Right lobe of liver (tissue), 4 donors: ENCODE data around the gene ARMH3.

Source experiments
- POLR2A ChIP-seq: fragments of 450-650 bp; IDR thresholded peaks from one replicate; pipeline ENCODE4 v1.6.1; 2017; ENCODE audit warnings: antibody characterized with exemption, mild to moderate bottlenecking
- TF ChIP-seq, protein P1 (sequence below), 4 donors: fragments of 200-600 bp in 3 of 4; fragments of 450-650 bp in 1 of 4; IDR thresholded peaks; one replicate each; pipeline versions ENCODE4 v1.5.1 to v1.8.0; 2016 to 2022; ENCODE audit warnings: antibody characterized with exemption in 4 of 4, mild to moderate bottlenecking in 2 of 4
- donor health status: DM: no; HTN: no; CAD: no.
- donor health status: DM: no; HTN: no; CAD: no.
- donor health status: DM: no; HTN: yes; CAD: no.

DNA sequence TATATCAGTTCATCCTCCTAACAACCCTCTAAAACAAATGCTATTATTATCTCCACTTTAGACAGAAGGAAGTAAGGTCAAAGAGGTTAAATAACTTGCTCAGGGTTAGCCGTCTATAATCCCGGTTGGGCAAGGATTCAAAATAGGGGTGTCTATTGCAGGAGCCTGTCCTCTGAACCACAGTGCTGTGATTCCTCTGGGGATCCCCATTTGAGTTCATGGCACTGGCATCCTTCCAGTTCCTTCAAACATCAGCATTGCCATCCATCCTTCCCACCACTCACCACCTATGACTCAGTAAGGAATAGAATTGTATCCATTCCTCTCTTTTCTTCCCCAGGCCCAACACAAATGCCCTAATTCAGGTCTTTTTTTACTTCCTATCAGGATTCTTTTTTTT is 34.8 kb upstream of the ARMH3 start:
- TF ChIP-seq, protein P1, sequence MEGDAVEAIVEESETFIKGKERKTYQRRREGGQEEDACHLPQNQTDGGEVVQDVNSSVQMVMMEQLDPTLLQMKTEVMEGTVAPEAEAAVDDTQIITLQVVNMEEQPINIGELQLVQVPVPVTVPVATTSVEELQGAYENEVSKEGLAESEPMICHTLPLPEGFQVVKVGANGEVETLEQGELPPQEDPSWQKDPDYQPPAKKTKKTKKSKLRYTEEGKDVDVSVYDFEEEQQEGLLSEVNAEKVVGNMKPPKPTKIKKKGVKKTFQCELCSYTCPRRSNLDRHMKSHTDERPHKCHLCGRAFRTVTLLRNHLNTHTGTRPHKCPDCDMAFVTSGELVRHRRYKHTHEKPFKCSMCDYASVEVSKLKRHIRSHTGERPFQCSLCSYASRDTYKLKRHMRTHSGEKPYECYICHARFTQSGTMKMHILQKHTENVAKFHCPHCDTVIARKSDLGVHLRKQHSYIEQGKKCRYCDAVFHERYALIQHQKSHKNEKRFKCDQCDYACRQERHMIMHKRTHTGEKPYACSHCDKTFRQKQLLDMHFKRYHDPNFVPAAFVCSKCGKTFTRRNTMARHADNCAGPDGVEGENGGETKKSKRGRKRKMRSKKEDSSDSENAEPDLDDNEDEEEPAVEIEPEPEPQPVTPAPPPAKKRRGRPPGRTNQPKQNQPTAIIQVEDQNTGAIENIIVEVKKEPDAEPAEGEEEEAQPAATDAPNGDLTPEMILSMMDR (IDR thresholded peaks at IDR 0.05): no peak
- no peak for TF ChIP-seq POLR2A
